Chondrocyte (in vitro differentiated cells): ENCODE measurements around the gene VASH2. TPM values are rescaled to one million over a fixed set of nuclear protein-coding genes. Genes with fewer than 3 reads are reported as not detected.
"Not testable (repeated sequence)": the region's sequence is repeated elsewhere in the genome, so short reads cannot be mapped to it uniquely, and the experiment has no call there.

Experiments
- DNase-seq: peaks from one replicate; pipeline ENCODE4 v3.0.0; 2021; ENCODE audit warnings: mixed read lengths, low spot score
- H3K27ac Mint-ChIP-seq: one replicate; pipeline ENCODE4 v1.8.0; 2021; ENCODE audit warnings: mild to moderate bottlenecking, moderate library complexity, mixed read lengths; ENCODE audit not compliant: unreplicated experiment
- H3K27me3 Mint-ChIP-seq: 2 replicates; pipeline ENCODE4 v1.8.0; 2021; ENCODE audit warnings: low read depth, mixed read lengths
- H3K36me3 Mint-ChIP-seq: 2 replicates; pipeline ENCODE4 v1.8.0; 2021; ENCODE audit warnings: low read depth, mixed read lengths
- H3K4me1 Mint-ChIP-seq: 2 replicates; pipeline ENCODE4 v1.8.0; 2021; ENCODE audit warnings: low read depth, mild to moderate bottlenecking, mixed read lengths
- H3K4me3 Mint-ChIP-seq: one replicate; pipeline ENCODE4 v1.8.0; 2021; ENCODE audit warnings: mild to moderate bottlenecking, moderate library complexity, mixed read lengths; ENCODE audit not compliant: unreplicated experiment
- H3K9me3 Mint-ChIP-seq: 2 replicates; pipeline ENCODE4 v1.8.0; 2021; ENCODE audit warnings: low read depth, mixed read lengths
- CTCF ChIP-seq: fragments of 200-600 bp; sonication (generic); IDR thresholded peaks from 2 replicates; pipeline ENCODE4 v1.5.0; 2021; ENCODE audit warnings: antibody characterized with exemption, mild to moderate bottlenecking, moderate library complexity
- long read RNA-seq: library from polyadenylated mRNA; stranded (forward); transcript quantifications from one replicate; pipeline ENCODE4 v2.0.0, GENCODE V29; 2021
- total RNA-seq: library from RNA; stranded (reverse); gene quantifications from 3 replicates; pipeline ENCODE4 v1.2.1, GENCODE V29; 2021

VASH2 gene
- 2.3 to 2.8 TPM (median 2.8 TPM) in 3 replicates for total RNA-seq
- long read RNA-seq, partial matches to known transcripts, result 1 of 4 reads
- long read RNA-seq, other reads (novel, unspliced or antisense), result 3 of 4 reads

GRCh38 chr1:212950243-212951125 lies at the start of gene VASH2:
TSS of gene VASH2 (plus strand) at chr1:212950541. CDS start at chr1:212951543, 1,002 bp downstream.
- Mint-ChIP-seq H3K4me3 (peak within 1 kb of the TSS; percentile 89), H3K4me1 (peaks cover 14% of the 10 kb centered on the region), H3K27ac (peak within 1 kb of the TSS; percentile 62), H3K27me3 (no peaks in the 10 kb centered on the region), H3K36me3 (no peaks in the 10 kb centered on the region), H3K9me3 (no peaks in the 10 kb centered on the region)
- TF ChIP-seq CTCF, result peak; percentile 45
- DNase-seq, result no peak

GRCh38 chr1:212901290-212901689 lies 49.1 kb upstream of the VASH2 start:
- H3K27ac Mint-ChIP-seq, result no peak overlapping the region
- no peak for TF ChIP-seq CTCF
- peaks cover 43% of the 10 kb centered on the region for H3K36me3 Mint-ChIP-seq
- no peaks in the 10 kb centered on the region for H3K4me1 Mint-ChIP-seq
- no peaks in the 10 kb centered on the region for H3K27me3 Mint-ChIP-seq
- no peak overlapping the region for H3K4me3 Mint-ChIP-seq
- peaks cover 40% of the 10 kb centered on the region for H3K9me3 Mint-ChIP-seq
- DNase-seq, result no peak

- peaks cover 40% of the 10 kb centered on the region for H3K9me3 Mint-ChIP-seq
- H3K36me3 Mint-ChIP-seq, result peaks cover 41% of the 10 kb centered on the region
- H3K27me3 Mint-ChIP-seq, result no peaks in the 10 kb centered on the region
- no peak overlapping the region for H3K27ac Mint-ChIP-seq
- H3K4me1 Mint-ChIP-seq, result no peaks in the 10 kb centered on the region
- no peak for TF ChIP-seq CTCF
- no peak for DNase-seq
- no peak overlapping the region for H3K4me3 Mint-ChIP-seq
Observed at GRCh38 chr1:212902054-212902453, 48.3 kb upstream of the VASH2 start.

GRCh38 chr1:212903664-212904063 lies 46.7 kb upstream of the VASH2 start:
- TF ChIP-seq CTCF, result no peak
- DNase-seq, result no peak
- Mint-ChIP-seq H3K27me3 (no peaks in the 10 kb centered on the region), H3K9me3 (peaks cover 40% of the 10 kb centered on the region), H3K27ac (no peak overlapping the region), H3K4me1 (no peaks in the 10 kb centered on the region), H3K36me3 (peaks cover 33% of the 10 kb centered on the region), H3K4me3 (no peak overlapping the region)

GRCh38 chr1:212908071-212908470 lies 42.3 kb upstream of the VASH2 start:
- peaks cover 17% of the 10 kb centered on the region for H3K9me3 Mint-ChIP-seq
- not testable (repeated sequence) for H3K27ac Mint-ChIP-seq, H3K36me3 Mint-ChIP-seq, H3K4me3 Mint-ChIP-seq, DNase-seq, H3K27me3 Mint-ChIP-seq, H3K4me1 Mint-ChIP-seq
